Astrocyte (in vitro differentiated cells and primary cell): ENCODE data around the gene TIGD2. TPM values are rescaled to one million over a fixed set of nuclear protein-coding genes. Genes with fewer than 3 reads are reported as not detected.

Experiments
- DNase-seq: peaks from one replicate; pipeline ENCODE4 v3.0.0-alpha.2; 2010; ENCODE audit warnings: low read depth
- FAIRE-seq: peaks from 2 replicates; lab custom pipeline; 2011; peaks lifted over from hg19 to GRCh38; lab: Jason Lieb, UNC
- H2AFZ ChIP-seq: 2 replicates; pipeline ENCODE4 v1.6.0; 2012; ENCODE audit warnings: low read depth, low read length, inconsistent platforms
- H3K27ac ChIP-seq: 2 replicates; pipeline ENCODE4 v1.5.1; 2011; ENCODE audit warnings: low read depth, low read length, inconsistent platforms
- H3K27me3 ChIP-seq: 2 replicates; pipeline ENCODE4 v1.6.0; 2011; ENCODE audit warnings: low read length, inconsistent platforms; ENCODE audit not compliant: insufficient read depth
- H3K36me3 ChIP-seq: 2 replicates; pipeline ENCODE4 v1.5.1; 2011; ENCODE audit warnings: low read length, inconsistent platforms; ENCODE audit not compliant: insufficient read depth
- H3K4me1 ChIP-seq: 2 replicates; pipeline ENCODE4 v1.5.1; 2011; ENCODE audit warnings: low read length, inconsistent platforms; ENCODE audit not compliant: insufficient read depth
- H3K4me2 ChIP-seq: 2 replicates; pipeline ENCODE4 v1.6.0; 2012; ENCODE audit warnings: low read length, inconsistent platforms
- H3K4me3 ChIP-seq: 2 replicates; pipeline ENCODE4 v1.5.1; 2011; ENCODE audit warnings: low read depth, mild to moderate bottlenecking, low read length, inconsistent platforms; ENCODE audit not compliant: insufficient read depth
- H3K79me2 ChIP-seq: 2 replicates; pipeline ENCODE4 v1.6.0; 2012; ENCODE audit warnings: mild to moderate bottlenecking, low read length, inconsistent platforms; ENCODE audit not compliant: insufficient read depth
- H3K9ac ChIP-seq: 2 replicates; pipeline ENCODE4 v1.6.0; 2012; ENCODE audit warnings: mild to moderate bottlenecking, low read length, inconsistent platforms
- H3K9me3 ChIP-seq: 2 replicates; pipeline ENCODE4 v1.5.1; 2012; ENCODE audit warnings: low read depth, mild to moderate bottlenecking, low read length, inconsistent platforms; ENCODE audit not compliant: insufficient read depth
- H4K20me1 ChIP-seq: 2 replicates; pipeline ENCODE4 v1.6.0; 2012; ENCODE audit warnings: low read length, inconsistent platforms; ENCODE audit not compliant: insufficient read depth
- H3K27ac Mint-ChIP-seq: one replicate; pipeline ENCODE4 v1.8.0; 2021; ENCODE audit warnings: mild to moderate bottlenecking, mixed read lengths; ENCODE audit not compliant: unreplicated experiment
- H3K27me3 Mint-ChIP-seq: one replicate; pipeline ENCODE4 v1.8.0; 2021; ENCODE audit warnings: low read depth, mixed read lengths; ENCODE audit not compliant: unreplicated experiment
- H3K36me3 Mint-ChIP-seq: one replicate; pipeline ENCODE4 v1.8.0; 2021; ENCODE audit warnings: low read depth, mixed read lengths; ENCODE audit not compliant: unreplicated experiment
- H3K4me1 Mint-ChIP-seq: one replicate; pipeline ENCODE4 v1.8.0; 2021; ENCODE audit warnings: low read depth, mixed read lengths; ENCODE audit not compliant: unreplicated experiment
- H3K4me3 Mint-ChIP-seq: one replicate; pipeline ENCODE4 v1.8.0; 2021; ENCODE audit warnings: mild to moderate bottlenecking, moderate library complexity, mixed read lengths; ENCODE audit not compliant: unreplicated experiment
- H3K9me3 Mint-ChIP-seq: one replicate; pipeline ENCODE4 v1.8.0; 2021; ENCODE audit warnings: mild to moderate bottlenecking, mixed read lengths; ENCODE audit not compliant: unreplicated experiment
- EZH2 ChIP-seq: IDR thresholded peaks from 2 replicates; pipeline ENCODE4 v1.6.1; 2012; ENCODE audit warnings: mild to moderate bottlenecking, low read length, inconsistent platforms; ENCODE audit not compliant: insufficient read depth
- total RNA-seq: library from RNA; stranded (reverse); gene quantifications from 2 replicates; pipeline ENCODE4 v1.2.1, GENCODE V29; 2021
- TF ChIP-seq, protein P1 (sequence below): IDR thresholded peaks from 2 replicates; pipeline ENCODE4 v1.5.1; 2011; ENCODE audit warnings: low read depth, mild to moderate bottlenecking, inconsistent platforms, low read length, moderate library complexity; ENCODE audit not compliant: insufficient read depth

Gene TIGD2
- total RNA-seq, 1 donor from 2014 or later: 5.3 TPM

DNA sequence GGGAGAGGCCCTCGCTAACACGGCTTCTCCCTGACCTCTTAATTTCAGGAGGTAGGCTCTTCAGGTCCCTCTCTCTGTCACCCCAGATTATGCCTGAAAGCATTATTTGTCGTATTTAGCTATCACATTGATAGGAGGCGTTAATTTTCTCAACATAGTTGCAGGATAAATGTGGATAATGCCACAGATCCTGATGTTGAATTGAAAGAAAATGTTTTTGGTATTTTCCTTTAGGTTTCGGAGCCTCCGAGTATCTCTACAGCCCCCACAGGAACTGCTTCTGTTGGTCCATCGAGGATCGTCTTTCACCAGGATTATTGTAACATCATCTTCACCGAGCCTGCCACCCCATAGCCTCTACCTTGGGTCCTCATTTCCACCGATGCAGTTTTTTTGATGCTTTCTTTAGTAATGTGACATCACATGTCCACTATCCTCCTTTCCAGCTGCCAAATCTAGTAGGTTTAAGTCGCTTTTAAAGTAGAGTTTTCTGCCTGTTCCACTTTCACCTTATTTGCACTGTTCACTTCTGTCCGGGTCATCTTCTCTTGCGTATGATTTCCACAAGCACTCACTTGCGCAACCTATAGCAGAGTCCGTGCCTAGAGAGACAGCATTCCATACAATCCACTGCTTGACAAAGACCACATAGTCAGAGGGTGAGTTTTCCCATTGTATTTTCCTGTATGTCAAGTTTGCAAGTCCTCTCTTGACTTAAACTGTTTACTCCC, 665 bp downstream of the TIGD2 start:
- Histone ChIP-seq H3K27me3 (peaks cover 21% of the 10 kb centered on the region), H3K27ac (peak overlapping the region; percentile 51), H4K20me1 (no peaks in the 10 kb centered on the region), H3K36me3 (no peaks in the 10 kb centered on the region), H3K9me3 (no peaks in the 10 kb centered on the region), H3K9ac (peak overlapping the region; percentile 90), H3K4me1 (peaks cover 15% of the 10 kb centered on the region), H3K4me2 (peak overlapping the region; percentile 98), H2AFZ (peak overlapping the region; percentile 82), H3K4me3 (peak overlapping the region; percentile 93), H3K79me2 (no peaks in the 10 kb centered on the region)
- Mint-ChIP-seq H3K4me3 (peak overlapping the region; percentile 83), H3K4me1 (peaks cover 8% of the 10 kb centered on the region), H3K27ac (peak overlapping the region; percentile 42), H3K27me3 (peaks cover 14% of the 10 kb centered on the region), H3K9me3 (peaks cover 2% of the 10 kb centered on the region), H3K36me3 (no peaks in the 10 kb centered on the region)
- peak; percentile 86 for DNase-seq
- TF ChIP-seq EZH2: no peak
- TF ChIP-seq, protein P1, sequence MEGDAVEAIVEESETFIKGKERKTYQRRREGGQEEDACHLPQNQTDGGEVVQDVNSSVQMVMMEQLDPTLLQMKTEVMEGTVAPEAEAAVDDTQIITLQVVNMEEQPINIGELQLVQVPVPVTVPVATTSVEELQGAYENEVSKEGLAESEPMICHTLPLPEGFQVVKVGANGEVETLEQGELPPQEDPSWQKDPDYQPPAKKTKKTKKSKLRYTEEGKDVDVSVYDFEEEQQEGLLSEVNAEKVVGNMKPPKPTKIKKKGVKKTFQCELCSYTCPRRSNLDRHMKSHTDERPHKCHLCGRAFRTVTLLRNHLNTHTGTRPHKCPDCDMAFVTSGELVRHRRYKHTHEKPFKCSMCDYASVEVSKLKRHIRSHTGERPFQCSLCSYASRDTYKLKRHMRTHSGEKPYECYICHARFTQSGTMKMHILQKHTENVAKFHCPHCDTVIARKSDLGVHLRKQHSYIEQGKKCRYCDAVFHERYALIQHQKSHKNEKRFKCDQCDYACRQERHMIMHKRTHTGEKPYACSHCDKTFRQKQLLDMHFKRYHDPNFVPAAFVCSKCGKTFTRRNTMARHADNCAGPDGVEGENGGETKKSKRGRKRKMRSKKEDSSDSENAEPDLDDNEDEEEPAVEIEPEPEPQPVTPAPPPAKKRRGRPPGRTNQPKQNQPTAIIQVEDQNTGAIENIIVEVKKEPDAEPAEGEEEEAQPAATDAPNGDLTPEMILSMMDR: no peak
- FAIRE-seq: no peak

- Mint-ChIP-seq H3K4me1 (peaks cover 8% of the 10 kb centered on the region), H3K27ac (no peak overlapping the region), H3K4me3 (no peak overlapping the region), H3K9me3 (peaks cover 2% of the 10 kb centered on the region), H3K36me3 (no peaks in the 10 kb centered on the region), H3K27me3 (peaks cover 14% of the 10 kb centered on the region)
- Histone ChIP-seq H3K4me2 (no peak overlapping the region), H3K9me3 (no peaks in the 10 kb centered on the region), H3K9ac (no peak overlapping the region), H4K20me1 (no peaks in the 10 kb centered on the region), H2AFZ (no peak overlapping the region), H3K4me3 (no peak overlapping the region), H3K4me1 (peaks cover 15% of the 10 kb centered on the region), H3K27ac (no peak overlapping the region), H3K79me2 (no peaks in the 10 kb centered on the region), H3K27me3 (peaks cover 17% of the 10 kb centered on the region), H3K36me3 (no peaks in the 10 kb centered on the region)
- no peak for TF ChIP-seq EZH2
- TF ChIP-seq, protein P1: no peak
- FAIRE-seq (no peak), DNase-seq (no peak)
These were observed 2.1 kb downstream of the TIGD2 start for GRCh38 chr4:89113415-89113814.

DNA sequence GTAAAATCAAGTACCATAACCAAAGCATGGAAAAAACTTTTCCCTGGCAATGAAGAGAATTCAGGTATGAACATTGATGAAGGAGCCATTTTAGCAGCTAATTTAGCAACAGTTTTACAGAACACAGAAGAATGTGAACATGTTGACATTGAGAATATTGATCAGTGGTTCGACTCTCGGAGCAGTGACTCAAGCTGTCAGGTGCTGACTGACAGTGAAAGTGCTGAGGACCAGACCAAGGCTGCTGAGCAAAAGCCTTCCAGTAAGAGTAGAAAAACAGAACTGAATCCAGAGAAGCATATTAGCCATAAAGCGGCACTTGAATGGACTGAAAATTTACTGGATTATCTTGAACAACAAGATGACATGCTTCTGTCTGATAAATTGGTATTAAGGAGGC, 2.8 kb downstream of the TIGD2 start:
- Mint-ChIP-seq H3K4me1 (peaks cover 8% of the 10 kb centered on the region), H3K27ac (no peak overlapping the region), H3K9me3 (peaks cover 2% of the 10 kb centered on the region), H3K36me3 (no peaks in the 10 kb centered on the region), H3K27me3 (peaks cover 11% of the 10 kb centered on the region), H3K4me3 (no peak overlapping the region)
- Histone ChIP-seq H4K20me1 (no peaks in the 10 kb centered on the region), H3K9ac (no peak overlapping the region), H2AFZ (no peak overlapping the region), H3K9me3 (no peaks in the 10 kb centered on the region), H3K27me3 (peaks cover 12% of the 10 kb centered on the region), H3K4me1 (peaks cover 15% of the 10 kb centered on the region), H3K27ac (no peak overlapping the region), H3K4me2 (no peak overlapping the region), H3K36me3 (no peaks in the 10 kb centered on the region), H3K4me3 (no peak overlapping the region), H3K79me2 (no peaks in the 10 kb centered on the region)
- no peak for DNase-seq
- no peak for FAIRE-seq
- TF ChIP-seq EZH2: no peak
- TF ChIP-seq, protein P1: no peak
